Naive B cell (primary cell): Measurements from ENCODE around the gene CLDN24. TPM values are rescaled to one million over a fixed set of nuclear protein-coding genes. Genes with fewer than 3 reads are reported as not detected.

Experiments used
- ATAC-seq, 2 donors: fragments of 150-1000 bp; cut with Tn5 transposase; 2 replicates each; pipeline ENCODE4 v1.10.0; 2021; ENCODE audit warnings: low read depth in 2 of 2, mild to moderate bottlenecking in 2 of 2, moderate library complexity in 2 of 2
- DNase-seq: peaks from one replicate; pipeline ENCODE4 v3.0.0; 2022
- H3K27ac Mint-ChIP-seq, 6 donors: one replicate each; pipeline ENCODE4 v1.8.0; 2020 to 2022; ENCODE audit warnings: mild to moderate bottlenecking in 6 of 6, mixed read lengths in 6 of 6, moderate library complexity in 5 of 6, inconsistent platforms in 2 of 6
- H3K27me3 Mint-ChIP-seq, 3 donors: one replicate each; pipeline ENCODE4 v1.8.0; 2021 to 2022; ENCODE audit warnings: mixed read lengths in 3 of 3, mild to moderate bottlenecking in 1 of 3
- H3K36me3 Mint-ChIP-seq, 2 donors: one replicate each; pipeline ENCODE4 v1.8.0; 2020 to 2022; ENCODE audit warnings: mixed read lengths in 2 of 2, inconsistent platforms in 1 of 2, mild to moderate bottlenecking in 1 of 2
- H3K4me1 Mint-ChIP-seq, 3 donors: one replicate each; pipeline ENCODE4 v1.8.0; 2020 to 2022; ENCODE audit warnings: mixed read lengths in 3 of 3, inconsistent platforms in 1 of 3, mild to moderate bottlenecking in 1 of 3, moderate library complexity in 1 of 3
- H3K4me3 Mint-ChIP-seq, 8 donors: one replicate each; pipeline ENCODE4 v1.8.0; 2020 to 2022; ENCODE audit warnings: mild to moderate bottlenecking in 8 of 8, mixed read lengths in 8 of 8, moderate library complexity in 8 of 8, inconsistent platforms in 2 of 8
- H3K9me3 Mint-ChIP-seq, 7 donors: one replicate each; pipeline ENCODE4 v1.8.0; 2020 to 2022; ENCODE audit warnings: mixed read lengths in 7 of 7, mild to moderate bottlenecking in 5 of 7, inconsistent platforms in 2 of 7, moderate library complexity in 1 of 7
- polyA plus RNA-seq, 6 donors: library from polyadenylated mRNA; unstranded; fragments of 300-500 nt; fragmentation: Illumina TruSeq; gene quantifications; one replicate each; pipeline ENCODE4 v1.2.3, GENCODE V29; 2021; ENCODE audit warnings: low read depth in 6 of 6

The CLDN24 gene
- polyA plus RNA-seq, 6 donors from 2014 or later: not detected

DNA sequence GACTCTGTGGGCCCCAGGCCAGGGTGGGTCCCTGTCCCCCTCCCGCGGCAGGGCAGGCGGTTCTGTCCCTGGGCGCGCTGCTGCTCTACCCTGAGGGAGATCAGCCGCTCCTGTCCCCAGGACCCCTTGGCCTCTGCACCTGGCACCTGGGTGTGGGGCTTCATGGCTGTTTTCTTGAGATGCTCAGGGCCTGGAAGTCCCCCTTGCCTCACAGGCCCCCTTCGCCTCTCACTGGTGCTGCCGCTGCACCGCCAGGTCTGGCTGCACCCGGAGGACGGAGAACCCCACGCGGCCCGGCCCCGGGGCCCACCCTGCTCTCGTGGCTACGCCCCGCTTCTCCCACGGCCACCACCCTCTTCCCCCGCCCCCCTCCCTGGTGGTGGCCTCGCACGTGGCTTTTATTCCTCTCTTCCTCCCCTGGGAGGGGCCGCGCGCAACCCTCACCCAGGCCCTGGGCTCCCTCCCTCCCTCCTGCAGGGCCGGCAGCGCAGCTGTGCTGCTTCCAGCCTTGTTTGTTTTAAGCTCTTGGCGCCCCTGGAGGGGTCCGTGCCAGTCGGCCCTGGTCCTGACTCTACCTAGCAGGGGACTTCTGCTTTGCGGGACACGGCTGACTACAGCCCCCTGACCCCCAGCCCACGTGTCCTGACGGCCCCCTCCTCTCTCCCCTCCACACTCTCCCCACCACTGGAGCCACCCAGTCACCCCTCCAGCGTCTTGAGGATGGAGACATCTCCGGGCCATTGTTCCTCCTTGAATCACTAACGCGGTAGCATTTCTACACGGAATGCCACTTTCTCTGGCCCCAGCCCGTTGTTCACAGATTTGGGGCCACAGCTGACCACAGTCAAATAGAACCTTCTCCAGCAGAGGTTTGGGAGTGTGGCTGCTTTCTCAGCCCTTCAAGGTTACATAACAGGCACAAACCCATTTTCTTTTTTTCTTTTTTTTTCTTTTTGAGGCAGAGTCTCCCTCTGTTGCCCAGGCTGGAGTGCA, 20.6 kb upstream of the CLDN24 start:
- H3K36me3 Mint-ChIP-seq: no peaks in the 10 kb centered on the region
- H3K9me3 Mint-ChIP-seq: peaks cover 0 to 2% (median 0%) of the 10 kb centered on the region in 7 donors
- H3K4me1 Mint-ChIP-seq: peaks cover 0 to 8% (median 4%) of the 10 kb centered on the region in 3 donors
- no peak overlapping the region for H3K27ac Mint-ChIP-seq
- H3K4me3 Mint-ChIP-seq: peak overlapping the region in 5 of 8 donors; percentile 6 to 60 (median 39)
- ATAC-seq: peak; percentile 30 to 38
- H3K27me3 Mint-ChIP-seq: peaks cover 6 to 33% (median 15%) of the 10 kb centered on the region in 3 donors
- peak; percentile 2 for DNase-seq

DNA sequence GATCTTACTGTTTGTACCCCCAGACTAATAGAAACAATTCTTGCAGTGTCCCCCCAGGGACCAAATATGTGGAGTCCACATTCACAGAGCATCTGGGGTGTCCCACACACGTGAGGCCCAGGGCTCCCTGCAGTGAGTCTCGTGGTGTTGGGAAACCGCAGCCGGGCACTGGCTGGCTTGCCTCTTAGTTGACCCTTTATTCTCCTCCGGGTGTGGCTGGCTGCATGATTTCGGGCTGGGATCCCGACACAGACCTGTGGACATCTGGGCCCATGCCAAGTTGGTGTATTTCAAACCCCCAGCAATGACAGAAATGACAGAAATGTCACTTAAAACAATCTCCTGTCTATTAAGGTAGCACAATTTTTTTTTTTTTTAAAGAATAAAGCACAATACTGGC, 15.6 kb upstream of the CLDN24 start:
- H3K4me1 Mint-ChIP-seq: peaks cover 0 to under 1% (median 0%) of the 10 kb centered on the region in 3 donors
- no peak for DNase-seq
- ATAC-seq: no peak
- peaks cover 15 to 27% (median 19%) of the 10 kb centered on the region in 3 donors for H3K27me3 Mint-ChIP-seq
- H3K27ac Mint-ChIP-seq: peak overlapping the region in 2 of 6 donors; percentile 11 to 90
- H3K4me3 Mint-ChIP-seq: no peak overlapping the region
- H3K9me3 Mint-ChIP-seq: peaks cover 0 to 2% (median 0%) of the 10 kb centered on the region in 7 donors
- H3K36me3 Mint-ChIP-seq: no peaks in the 10 kb centered on the region

- H3K27ac Mint-ChIP-seq: no peak overlapping the region
- H3K4me3 Mint-ChIP-seq: no peak overlapping the region
- H3K4me1 Mint-ChIP-seq: no peaks in the 10 kb centered on the region
- H3K36me3 Mint-ChIP-seq: no peaks in the 10 kb centered on the region
- DNase-seq: no peak
- no peak for ATAC-seq
- peaks cover 15 to 31% (median 23%) of the 10 kb centered on the region in 3 donors for H3K27me3 Mint-ChIP-seq
- H3K9me3 Mint-ChIP-seq: peaks cover 0 to 2% (median 0%) of the 10 kb centered on the region in 7 donors
Measured at GRCh38 chr4:183337349-183337748, 15.1 kb upstream of the CLDN24 start.

DNA sequence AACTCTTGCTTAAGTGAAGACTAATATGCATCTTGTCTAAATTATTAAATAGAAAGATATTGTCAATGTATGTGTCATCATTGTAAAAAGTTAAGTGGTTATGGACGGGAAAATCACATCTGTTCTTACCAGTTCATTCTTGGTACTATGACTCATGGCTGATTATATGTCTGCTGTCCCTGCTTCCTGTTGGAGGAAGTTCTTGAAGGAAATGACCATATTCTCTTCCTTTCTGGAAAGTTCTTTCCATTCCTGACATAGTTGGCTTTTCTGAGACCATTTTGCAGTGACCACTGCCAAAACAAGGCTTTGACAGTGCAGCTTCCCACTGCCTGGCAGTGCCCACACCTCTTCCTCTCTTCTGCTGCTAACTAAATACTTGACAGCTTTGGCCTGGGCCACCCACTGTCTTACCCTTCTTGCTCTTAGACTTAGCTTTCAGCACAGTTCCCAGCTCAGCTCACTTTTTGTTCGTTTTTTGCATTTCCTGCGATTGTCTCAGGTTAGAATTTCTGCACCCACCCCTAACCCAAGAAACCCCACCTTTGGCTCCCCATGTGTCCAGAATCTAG, 13.2 kb upstream of the CLDN24 start:
- Mint-ChIP-seq H3K27ac (peak overlapping the region in 1 of 6 donors; percentile 10), H3K4me3 (no peak overlapping the region), H3K9me3 (peaks cover 0 to 2% (median 0%) of the 10 kb centered on the region in 7 donors), H3K4me1 (no peaks in the 10 kb centered on the region), H3K36me3 (no peaks in the 10 kb centered on the region), H3K27me3 (peaks cover 15 to 43% (median 20%) of the 10 kb centered on the region in 3 donors)
- no peak for DNase-seq
- no peak for ATAC-seq

GRCh38 chr4:183333983-183334382, 11.8 kb upstream of the CLDN24 start:
- H3K4me1 Mint-ChIP-seq: no peaks in the 10 kb centered on the region
- no peak overlapping the region for H3K4me3 Mint-ChIP-seq
- no peak overlapping the region for H3K27ac Mint-ChIP-seq
- DNase-seq: no peak
- H3K9me3 Mint-ChIP-seq: peaks cover 0 to 5% (median 0%) of the 10 kb centered on the region in 7 donors
- H3K36me3 Mint-ChIP-seq: no peaks in the 10 kb centered on the region
- H3K27me3 Mint-ChIP-seq: peaks cover 17 to 43% (median 21%) of the 10 kb centered on the region in 3 donors
- no peak for ATAC-seq

DNA sequence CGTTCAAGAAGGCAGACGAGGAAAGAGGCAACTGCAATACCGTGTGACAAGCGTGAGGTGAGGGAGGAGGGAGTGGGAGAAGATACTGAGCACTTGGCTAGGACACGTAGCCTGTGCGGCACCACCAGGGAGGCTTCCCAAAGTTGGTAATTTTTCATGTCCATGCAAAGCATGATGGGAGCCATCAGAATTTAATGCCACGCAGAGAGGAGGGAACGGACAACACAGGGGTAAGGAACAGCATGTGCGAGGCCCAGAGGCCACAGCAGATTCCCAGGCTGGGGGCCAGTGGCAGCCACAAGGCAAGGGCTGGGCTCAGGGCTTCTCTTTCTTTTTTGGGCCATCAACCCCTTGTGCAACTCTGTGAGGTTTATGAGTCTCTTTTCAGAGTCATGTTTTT, 11.0 kb upstream of the CLDN24 start:
- Mint-ChIP-seq H3K4me1 (no peaks in the 10 kb centered on the region), H3K27ac (no peak overlapping the region), H3K9me3 (peaks cover 0 to 5% (median 0%) of the 10 kb centered on the region in 7 donors), H3K27me3 (peaks cover 20 to 43% (median 24%) of the 10 kb centered on the region in 3 donors), H3K4me3 (no peak overlapping the region), H3K36me3 (no peaks in the 10 kb centered on the region)
- no peak for ATAC-seq
- DNase-seq: no peak

- ATAC-seq: no peak
- peaks cover 20 to 43% (median 22%) of the 10 kb centered on the region in 3 donors for H3K27me3 Mint-ChIP-seq
- no peak overlapping the region for H3K27ac Mint-ChIP-seq
- H3K4me1 Mint-ChIP-seq: no peaks in the 10 kb centered on the region
- peaks cover 0 to 5% (median 0%) of the 10 kb centered on the region in 7 donors for H3K9me3 Mint-ChIP-seq
- no peak for DNase-seq
- no peak overlapping the region for H3K4me3 Mint-ChIP-seq
- no peaks in the 10 kb centered on the region for H3K36me3 Mint-ChIP-seq
Measured at GRCh38 chr4:183332447-183332846, 10.2 kb upstream of the CLDN24 start.

DNA sequence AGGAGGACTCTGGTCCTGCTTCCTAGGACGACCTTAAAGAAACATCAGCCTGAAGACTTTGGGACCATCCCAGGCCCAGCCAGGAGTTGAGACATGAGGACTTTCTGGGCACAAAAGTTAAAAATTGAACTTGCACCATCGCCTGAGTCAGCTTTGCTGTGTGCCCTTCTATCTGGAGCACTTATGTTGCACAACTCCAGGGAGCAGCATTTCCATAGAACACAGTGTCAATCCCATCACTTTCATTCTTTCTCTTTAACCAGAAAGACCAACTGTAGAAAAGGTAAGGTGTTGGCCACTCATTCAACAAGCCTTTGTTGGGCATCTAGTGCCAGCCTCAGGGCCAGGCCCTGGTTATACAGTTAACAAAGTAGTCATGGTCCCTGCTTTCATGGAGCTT, 8.6 kb upstream of the CLDN24 start:
- peaks cover 0 to 9% (median 4%) of the 10 kb centered on the region in 7 donors for H3K9me3 Mint-ChIP-seq

DNA sequence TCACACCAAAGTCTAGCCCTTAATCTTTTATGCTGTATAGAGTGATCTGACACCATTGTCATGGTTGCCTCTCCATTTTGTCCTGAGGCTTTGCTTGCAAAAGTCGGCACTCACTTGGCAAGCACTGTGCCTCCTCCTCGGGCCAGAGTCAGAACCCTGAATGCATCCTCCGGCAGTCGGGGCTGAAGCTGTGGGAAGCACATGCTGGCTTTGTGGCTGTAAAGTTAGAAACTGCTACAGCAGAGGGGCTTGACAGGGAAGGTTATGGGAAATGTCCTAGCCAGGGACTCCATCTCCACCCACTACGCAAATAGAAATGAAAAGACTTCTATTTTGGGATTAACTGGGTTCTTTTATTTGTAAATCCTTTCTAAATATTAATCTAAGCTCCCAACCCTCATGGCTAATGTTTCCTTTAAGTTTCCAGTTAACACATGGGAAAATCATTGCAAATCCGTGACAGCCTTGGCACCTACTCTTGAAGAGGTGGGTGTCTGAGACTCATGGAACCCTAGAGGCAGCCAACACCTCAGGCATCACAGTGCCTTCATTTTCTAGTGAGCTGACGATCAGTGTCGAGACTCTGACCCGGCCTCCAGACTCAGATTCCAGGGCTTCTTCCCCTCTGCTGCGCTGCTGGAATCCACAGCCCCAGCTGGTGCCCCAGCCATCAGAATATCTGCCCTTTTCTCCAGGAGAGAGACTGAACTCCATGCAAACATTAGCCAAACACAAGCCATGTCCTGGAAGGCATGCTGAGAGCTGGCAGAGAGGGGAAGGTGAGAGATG, 7.9 kb upstream of the CLDN24 start:
- Mint-ChIP-seq H3K27ac (no peak overlapping the region), H3K4me1 (no peaks in the 10 kb centered on the region), H3K4me3 (no peak overlapping the region), H3K36me3 (no peaks in the 10 kb centered on the region), H3K27me3 (peaks cover 18 to 29% (median 20%) of the 10 kb centered on the region in 3 donors), H3K9me3 (peaks cover 0 to 9% (median 4%) of the 10 kb centered on the region in 7 donors)
- no peak for ATAC-seq
- no peak for DNase-seq

More for the DNA sequence above, 8.6 kb upstream of the CLDN24 start:
- DNase-seq: no peak
- ATAC-seq: no peak
- H3K4me3 Mint-ChIP-seq: no peak overlapping the region
- no peaks in the 10 kb centered on the region for H3K4me1 Mint-ChIP-seq
- no peaks in the 10 kb centered on the region for H3K36me3 Mint-ChIP-seq
- peaks cover 20 to 35% (median 22%) of the 10 kb centered on the region in 3 donors for H3K27me3 Mint-ChIP-seq
- no peak overlapping the region for H3K27ac Mint-ChIP-seq

- Mint-ChIP-seq H3K9me3 (peaks cover 0 to 9% (median 4%) of the 10 kb centered on the region in 7 donors), H3K4me1 (no peaks in the 10 kb centered on the region), H3K27me3 (peaks cover 18 to 27% (median 20%) of the 10 kb centered on the region in 3 donors), H3K4me3 (no peak overlapping the region), H3K36me3 (no peaks in the 10 kb centered on the region), H3K27ac (no peak overlapping the region)
- no peak for DNase-seq
- no peak for ATAC-seq
Measured at GRCh38 chr4:183329244-183329643, 7.0 kb upstream of the CLDN24 start.

GRCh38 chr4:183328832-183329231, 6.6 kb upstream of the CLDN24 start:
- Mint-ChIP-seq H3K4me1 (no peaks in the 10 kb centered on the region), H3K36me3 (no peaks in the 10 kb centered on the region), H3K9me3 (peaks cover 0 to 9% (median 4%) of the 10 kb centered on the region in 7 donors), H3K27ac (no peak overlapping the region), H3K4me3 (no peak overlapping the region), H3K27me3 (peaks cover 13 to 23% (median 19%) of the 10 kb centered on the region in 3 donors)
- ATAC-seq (no peak), DNase-seq (no peak)

DNA sequence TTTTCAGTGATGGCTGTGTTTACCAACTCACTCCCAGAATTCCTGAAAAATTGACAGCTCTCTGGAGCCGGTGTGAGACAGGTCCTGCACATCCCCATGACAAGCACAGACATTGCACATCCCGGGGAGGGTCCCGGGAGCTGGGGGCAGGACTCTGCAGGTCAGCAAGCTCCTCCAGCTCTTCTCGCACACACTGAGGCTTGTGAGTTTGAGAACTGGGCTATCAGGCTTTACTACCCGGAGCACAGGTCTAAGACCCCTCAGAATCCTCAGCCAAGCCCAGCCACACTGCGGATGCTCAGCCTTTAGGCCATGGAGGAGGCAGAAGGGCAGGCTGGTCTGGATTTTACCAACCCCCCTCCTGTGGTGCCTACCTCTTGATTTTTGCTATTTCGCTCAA, 5.6 kb upstream of the CLDN24 start:
- Mint-ChIP-seq H3K4me1 (no peaks in the 10 kb centered on the region), H3K36me3 (no peaks in the 10 kb centered on the region), H3K9me3 (peaks cover 0 to 9% (median 4%) of the 10 kb centered on the region in 7 donors), H3K4me3 (no peak overlapping the region), H3K27ac (no peak overlapping the region), H3K27me3 (peaks cover 12 to 16% (median 15%) of the 10 kb centered on the region in 3 donors)
- no peak for ATAC-seq
- DNase-seq: no peak

DNA sequence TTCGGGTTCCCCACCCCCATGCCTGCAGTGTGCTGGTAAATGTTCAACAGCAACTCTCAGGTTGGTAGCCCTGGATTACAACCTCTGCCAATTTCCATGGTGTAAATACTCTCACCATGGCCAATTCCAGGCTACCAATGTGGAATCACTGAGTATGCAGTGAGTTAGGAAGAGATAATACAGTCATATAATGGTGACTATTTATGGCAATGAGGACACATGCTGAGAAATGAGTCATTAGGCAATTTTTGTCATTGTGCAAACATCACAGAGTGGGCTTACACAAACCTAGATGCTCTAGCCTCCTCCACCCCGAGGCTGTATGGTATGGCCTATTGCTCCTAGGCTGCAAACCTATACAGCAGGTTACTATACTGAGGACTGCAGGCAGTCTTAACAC, 4.6 kb upstream of the CLDN24 start:
- no peak overlapping the region for H3K27ac Mint-ChIP-seq
- peaks cover 6 to 12% (median 10%) of the 10 kb centered on the region in 3 donors for H3K27me3 Mint-ChIP-seq
- no peaks in the 10 kb centered on the region for H3K36me3 Mint-ChIP-seq
- ATAC-seq (no peak), DNase-seq (no peak)
- peaks cover 0 to 9% (median 4%) of the 10 kb centered on the region in 7 donors for H3K9me3 Mint-ChIP-seq
- no peak overlapping the region for H3K4me3 Mint-ChIP-seq
- H3K4me1 Mint-ChIP-seq: no peaks in the 10 kb centered on the region
